GM21515 (cell line): ENCODE data around the gene PRKAR2B.
"Not testable (repeated sequence)": the region's sequence is repeated elsewhere in the genome, so short reads cannot be mapped to it uniquely, and the experiment has no call there.

ENCODE experiments used
- ATAC-seq: cut with Tn5 transposase; IDR thresholded peaks from one replicate; pipeline ENCODE4 v1.9.1; 2021; ENCODE audit not compliant: unreplicated experiment

PRKAR2B gene

DNA sequence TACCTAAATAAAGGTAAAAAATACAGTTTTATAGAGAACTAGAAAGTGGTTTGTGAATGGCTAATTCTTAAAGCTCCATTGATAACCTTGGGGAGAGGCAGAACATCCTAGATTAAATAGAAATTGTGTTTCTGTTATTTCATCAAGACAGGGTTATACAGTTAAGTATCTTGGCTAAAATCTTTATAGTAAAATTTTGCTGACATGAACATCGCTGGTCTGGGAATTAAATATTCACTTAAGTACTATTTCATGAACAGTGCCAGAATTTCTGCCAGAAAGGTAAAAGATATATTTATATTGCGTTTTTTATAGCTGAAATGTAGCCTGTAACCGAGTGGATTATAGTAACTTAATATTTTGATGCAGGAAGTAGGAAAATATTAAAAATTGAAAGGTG lies 70.6 kb downstream of the PRKAR2B start:
- ATAC-seq = no peak

DNA sequence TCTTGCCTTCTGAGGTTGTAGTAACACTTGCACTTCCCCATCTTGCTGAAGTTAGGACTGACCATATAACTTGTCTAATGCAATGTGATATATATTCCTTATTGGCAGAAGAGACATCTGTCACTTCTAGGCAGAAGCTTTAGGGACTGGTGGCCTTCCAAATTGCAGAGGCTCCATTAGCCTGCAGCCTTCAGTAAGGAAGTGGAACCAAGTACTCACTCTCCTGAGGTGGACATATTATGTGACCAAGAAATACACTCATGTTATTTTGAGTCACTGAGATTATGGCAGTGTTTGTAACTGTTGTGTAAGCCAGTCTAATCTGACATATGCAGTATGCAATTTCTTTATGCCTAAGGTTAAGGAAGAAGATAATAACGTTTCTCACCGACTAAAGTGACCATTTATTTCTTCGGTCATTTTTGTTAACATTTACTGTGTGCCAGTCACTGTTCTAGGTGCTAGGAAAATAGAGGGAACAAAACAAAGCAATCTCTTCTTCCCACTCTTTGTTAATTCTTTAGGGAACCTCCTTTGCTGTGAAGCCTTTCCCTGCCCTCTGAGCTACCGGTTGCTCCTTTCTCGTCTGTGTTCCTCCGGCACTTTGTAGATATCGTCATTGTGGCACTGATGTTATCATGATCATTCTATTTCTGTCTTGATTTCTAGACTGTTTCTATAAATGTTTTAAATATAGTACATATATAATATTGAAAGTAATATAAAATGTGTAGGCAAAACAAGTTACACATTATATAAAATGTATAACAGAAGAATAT lies 71.4 kb downstream of the PRKAR2B start:
- ATAC-seq = no peak

DNA sequence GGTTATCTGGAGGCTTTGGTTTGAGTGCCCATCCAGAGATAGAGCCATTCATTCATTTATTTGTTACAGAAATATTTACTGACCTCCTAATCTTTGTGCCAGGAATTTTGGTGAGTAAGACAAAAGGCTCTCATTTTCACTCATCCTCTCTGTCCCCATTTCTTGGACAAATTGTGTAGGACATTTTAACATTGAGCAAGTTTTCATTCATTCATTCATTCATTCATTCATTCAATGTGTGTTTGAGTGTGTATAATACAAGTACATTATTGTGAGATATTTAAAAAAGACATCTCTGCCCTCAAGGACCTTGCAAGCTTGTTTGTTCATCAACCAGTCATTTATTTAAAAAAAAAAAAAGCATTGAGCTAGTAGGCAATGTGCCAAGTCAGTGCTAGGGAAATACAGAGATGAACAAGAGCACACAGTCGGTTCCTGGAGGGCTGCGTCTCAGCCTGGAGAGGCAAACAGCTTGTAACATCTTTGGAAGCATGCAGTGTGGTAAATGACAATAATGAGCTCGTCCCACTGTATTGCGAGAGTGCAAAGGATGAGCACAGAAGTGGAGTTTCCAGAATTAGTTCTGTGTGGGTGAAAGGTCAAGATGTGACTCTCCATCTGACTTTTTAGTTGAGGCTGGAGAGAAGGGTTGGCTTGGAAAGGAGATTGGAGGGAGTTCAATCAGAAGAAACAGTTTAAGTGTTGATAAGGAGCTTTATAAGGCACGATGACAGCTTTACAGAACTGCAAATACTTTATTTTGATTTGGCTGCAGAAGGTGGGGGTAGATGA lies 73.8 kb downstream of the PRKAR2B start:
- no peak for ATAC-seq

DNA sequence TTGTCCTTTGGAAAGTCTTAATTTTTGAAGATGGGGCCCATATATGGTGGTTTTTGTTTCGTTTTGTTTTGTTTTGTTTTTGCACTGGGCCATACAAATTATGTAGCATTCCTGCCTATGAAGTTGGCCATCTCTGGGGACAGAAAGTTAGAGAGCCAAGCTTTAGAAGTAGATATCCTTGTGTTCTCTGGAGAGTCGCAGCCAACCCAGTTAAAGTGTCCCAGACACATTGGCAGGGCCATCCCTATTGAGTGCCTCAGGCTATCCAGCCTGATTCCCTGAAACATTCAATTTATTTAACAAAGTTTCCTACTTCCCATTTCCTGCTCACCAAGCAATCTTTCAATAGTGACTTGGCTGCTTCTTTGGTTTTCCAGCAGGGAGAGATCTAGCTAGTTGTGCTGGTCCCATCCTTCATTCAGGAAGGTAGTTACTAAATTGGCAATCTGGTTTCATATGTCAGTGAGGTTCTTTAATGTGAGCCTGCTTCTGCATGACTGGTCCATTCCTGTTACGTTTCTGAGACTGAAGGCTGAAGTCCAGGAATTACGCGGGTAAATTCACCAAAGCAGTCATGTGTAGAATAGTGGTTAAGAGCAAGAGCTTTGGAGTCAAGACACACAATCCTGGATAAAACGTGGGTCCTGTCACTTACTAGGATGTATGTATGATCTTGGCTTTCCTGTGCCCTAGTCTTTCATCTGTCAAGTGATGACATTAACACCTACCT lies 75.0 kb downstream of the PRKAR2B start:
- no peak for ATAC-seq

DNA sequence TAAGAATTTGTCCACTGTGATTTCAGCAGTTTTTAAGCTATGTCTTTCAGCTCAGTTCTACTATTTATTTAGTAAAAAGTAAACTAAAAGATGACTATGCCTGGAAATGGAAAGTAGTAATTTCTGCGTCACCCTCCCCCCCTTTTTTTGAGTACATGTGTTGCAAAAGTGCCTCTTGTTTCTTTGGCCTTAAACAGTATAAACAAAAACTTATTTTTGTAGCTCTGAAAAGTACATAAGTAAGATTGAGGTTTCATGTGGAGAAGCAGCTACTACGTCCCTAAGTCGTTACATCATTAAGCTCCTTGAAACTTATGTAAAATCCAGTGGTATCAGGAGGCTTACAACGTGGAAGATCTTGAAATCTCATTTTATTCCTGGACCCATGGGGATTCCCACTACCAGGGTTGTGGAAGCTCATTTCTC lies 78.0 kb downstream of the PRKAR2B start:
- ATAC-seq = no peak

DNA sequence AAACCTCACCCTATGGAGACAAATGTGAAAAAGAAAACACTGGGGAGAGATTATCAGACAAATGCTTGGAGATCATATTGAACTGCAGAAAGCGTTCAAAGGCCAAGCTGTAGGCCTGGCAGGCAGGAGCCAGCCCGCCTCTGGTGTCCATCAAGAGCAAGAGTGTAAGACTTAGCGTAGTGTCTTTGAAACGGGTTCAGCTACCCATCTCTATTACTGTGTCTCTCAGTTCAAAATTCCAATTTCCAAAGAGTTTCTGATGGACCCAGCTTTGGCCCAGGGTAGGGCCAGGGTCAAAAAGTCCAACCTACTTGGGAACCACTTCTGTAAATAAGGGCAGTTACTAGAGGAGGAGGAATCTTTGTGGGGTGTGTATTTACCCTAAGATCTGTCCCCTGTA lies 78.9 kb downstream of the PRKAR2B start:
- no peak for ATAC-seq

DNA sequence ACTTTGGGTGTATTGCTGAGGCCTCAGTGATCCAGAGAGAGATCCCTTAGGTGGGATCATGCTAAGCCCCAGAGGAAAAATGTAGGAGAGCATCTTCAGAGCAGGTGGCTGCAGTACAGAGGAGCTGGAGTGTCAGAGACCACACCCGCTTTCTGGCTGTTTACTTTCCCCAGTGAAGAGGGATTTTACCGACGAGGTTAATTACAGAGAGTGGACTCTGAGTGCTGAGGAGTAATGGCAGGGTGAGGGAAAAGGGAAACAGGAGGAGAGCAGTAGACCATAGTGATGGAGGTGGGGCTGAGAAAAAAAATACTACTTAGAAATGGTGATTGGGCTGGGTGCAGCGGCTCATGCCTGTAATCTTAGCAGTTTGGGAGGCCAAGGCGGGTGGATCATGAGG lies 81.0 kb downstream of the PRKAR2B start:
- ATAC-seq = no peak

DNA sequence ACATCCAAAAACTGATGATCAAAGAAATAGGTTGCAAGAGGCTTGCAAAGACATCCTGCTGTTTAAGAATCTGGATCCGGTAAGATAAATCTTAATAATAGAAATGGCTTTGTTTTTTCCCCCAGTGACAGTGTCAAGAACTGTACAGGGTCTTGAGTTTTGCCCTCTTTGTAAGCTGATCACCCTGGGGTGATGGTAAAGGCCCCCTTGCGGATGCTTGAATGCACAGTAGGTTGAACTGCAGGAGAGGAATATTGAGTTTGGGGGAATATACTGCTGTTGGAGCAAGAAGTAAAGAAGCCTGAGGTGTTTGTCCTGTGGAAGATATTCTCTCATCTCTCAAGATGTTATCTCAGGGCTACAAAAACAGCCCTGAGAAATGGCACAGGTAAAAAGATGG lies 83.7 kb downstream of the PRKAR2B start:
- ATAC-seq = no peak

DNA sequence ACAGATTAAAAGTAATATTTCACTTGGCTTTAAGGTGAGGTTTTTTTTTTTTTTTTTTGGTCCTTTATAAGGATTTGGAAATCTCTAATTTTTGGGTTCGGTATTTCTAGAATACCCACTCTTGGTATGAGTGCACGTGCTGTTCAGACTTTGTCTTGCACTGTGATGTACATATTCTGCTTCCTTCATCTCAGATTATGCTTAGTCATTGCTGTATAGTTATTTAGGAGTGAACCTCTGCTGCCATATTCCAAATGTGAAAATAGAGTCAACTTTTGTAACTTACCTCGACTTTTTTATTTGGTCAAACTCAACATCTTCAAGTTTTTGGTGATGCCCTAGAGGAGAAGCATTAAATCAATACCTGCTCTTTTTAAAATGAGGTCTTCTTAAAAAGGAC lies 84.2 kb downstream of the PRKAR2B start:
- ATAC-seq = no peak

DNA sequence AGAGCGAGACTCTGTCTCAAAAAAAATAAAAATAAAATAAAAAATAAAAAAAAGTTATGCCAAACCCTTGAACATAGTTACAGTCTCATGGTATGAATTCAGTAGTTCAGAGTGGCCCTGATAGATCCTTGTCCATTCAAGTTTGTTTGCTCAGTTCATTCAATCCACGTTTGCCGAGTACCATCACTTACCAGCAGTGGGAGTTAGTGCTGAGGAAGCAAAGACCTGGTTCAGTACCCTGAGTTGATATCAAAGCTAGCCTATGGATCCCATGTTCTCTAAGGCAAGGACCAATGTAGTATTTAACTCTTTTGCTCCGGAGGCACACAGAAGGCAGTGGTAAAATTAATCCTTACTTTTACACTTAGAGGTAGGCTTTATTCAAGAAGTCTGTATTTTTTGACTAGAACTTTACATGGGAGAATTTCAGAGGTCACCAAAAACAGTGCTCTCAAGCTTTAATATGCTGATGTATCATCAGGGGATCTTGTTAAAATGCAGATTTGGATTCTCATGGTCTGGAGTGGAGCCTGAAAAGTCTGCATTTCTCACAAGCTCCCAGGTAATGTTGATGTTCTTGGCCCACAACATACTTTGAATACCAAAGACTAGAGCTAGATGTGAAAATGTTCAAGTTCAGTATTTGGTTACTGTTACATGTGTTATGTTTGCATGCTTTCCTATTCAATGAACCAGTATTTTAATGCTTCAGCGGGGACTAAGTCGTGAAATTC lies 86.1 kb downstream of the PRKAR2B start:
- no peak for ATAC-seq

DNA sequence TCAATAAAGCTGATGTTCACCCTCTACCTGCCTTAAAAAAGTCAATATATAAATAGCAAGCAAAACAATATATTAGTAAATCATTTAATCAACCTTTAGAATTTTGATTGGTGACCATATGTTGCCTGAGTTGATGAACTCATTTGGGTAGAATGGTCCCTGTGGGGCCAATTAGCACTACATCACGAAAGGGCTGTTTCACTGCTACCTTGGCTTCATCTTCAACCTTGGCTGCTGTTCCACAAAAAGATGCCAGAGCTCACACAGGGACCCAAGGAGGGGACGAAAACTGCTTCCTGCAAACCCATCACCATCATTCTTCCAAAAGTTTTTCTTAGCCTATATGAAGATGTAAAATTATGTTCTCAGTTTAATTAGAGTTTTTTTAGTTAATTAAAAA lies 88.9 kb downstream of the PRKAR2B start:
- no peak for ATAC-seq

DNA sequence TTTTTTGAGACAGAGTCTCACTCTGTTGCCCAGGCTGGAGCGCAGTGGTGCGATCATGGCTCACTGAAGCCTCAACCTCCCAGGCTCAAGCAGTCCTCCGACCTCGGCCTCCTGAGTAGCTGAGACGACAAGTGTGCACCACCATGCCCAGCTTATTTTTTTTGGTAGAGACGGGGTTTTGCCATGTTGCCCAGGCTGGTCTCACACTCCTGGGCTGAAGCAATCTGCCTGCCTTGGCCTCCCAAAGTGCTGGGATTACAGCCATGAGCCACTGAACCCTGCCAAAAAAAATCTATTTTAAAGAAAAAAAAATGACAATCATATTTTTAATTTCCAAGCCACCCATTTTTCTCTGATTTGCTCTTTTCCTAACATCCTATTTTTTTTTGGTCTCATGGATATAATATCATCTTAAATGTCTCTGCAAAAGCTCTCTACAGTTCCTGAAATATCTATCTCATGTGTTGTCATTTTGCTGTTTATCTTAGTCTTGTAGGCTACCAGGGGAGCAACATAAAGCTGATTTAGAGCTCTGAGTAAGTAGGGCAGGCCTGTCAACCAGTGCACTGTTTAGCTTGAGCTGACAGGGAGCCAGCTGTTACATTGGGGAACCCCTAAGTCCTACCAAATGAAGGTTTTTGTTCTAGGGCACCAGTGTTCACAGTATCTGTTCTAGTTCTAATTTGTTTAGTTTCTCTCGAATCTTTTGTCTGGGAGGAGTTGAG lies 94.4 kb downstream of the PRKAR2B start:
- ATAC-seq = no peak

DNA sequence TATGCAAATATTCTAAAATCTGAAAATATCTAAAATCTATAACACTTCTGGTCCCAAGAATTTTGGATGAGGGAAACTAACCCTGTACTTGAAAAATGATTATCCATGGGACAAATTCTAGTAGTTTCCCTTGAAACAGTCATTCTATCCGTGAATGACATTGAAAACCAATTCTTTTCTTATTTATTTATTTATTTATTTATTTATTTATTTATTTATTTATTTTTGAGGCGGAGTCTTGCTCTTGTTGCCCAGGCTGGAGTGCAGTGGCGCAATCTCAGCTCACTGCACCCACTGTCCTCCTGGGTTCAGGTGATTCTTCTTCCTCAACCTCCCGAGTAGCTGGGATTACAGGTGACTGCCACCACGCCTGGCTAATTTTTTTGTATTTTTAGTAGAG lies 99.4 kb downstream of the PRKAR2B start:
- ATAC-seq = not testable (repeated sequence)

DNA sequence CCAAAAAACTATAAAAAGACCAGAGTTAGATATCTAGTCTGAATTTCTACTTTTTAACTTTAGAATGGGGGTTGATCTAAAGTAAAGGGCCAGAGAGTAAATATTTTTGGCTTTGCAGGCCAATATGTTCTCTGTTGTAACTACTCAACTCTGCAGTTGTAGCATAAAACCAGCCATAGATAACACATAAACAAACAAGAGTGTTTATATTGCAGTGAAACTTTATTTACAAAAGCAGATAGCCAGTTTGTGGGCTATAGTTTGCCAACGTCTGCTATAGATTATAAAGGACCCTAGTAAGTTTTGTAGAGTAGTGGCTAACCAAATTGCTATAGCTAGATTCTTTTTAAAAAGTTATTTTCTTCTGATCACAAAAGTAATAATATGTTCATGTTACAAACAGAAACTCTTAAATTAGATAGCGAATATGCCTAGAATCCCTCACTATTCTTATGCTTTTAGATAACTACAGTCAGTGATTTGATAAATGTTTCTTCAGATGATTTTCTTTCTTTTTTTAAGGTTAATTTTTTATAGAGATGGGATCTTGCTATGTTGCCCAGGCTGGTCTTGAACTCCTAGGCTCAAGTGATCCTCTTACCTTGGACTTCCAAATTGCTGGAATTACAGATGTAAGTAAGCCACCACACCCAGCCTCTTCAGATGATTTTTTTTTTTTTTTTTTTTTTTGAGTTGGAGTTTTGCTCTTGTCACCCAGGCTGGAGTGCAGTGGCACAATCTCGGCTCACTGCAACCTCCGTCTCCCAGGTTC lies 100.7 kb downstream of the PRKAR2B start:
- no peak for ATAC-seq

DNA sequence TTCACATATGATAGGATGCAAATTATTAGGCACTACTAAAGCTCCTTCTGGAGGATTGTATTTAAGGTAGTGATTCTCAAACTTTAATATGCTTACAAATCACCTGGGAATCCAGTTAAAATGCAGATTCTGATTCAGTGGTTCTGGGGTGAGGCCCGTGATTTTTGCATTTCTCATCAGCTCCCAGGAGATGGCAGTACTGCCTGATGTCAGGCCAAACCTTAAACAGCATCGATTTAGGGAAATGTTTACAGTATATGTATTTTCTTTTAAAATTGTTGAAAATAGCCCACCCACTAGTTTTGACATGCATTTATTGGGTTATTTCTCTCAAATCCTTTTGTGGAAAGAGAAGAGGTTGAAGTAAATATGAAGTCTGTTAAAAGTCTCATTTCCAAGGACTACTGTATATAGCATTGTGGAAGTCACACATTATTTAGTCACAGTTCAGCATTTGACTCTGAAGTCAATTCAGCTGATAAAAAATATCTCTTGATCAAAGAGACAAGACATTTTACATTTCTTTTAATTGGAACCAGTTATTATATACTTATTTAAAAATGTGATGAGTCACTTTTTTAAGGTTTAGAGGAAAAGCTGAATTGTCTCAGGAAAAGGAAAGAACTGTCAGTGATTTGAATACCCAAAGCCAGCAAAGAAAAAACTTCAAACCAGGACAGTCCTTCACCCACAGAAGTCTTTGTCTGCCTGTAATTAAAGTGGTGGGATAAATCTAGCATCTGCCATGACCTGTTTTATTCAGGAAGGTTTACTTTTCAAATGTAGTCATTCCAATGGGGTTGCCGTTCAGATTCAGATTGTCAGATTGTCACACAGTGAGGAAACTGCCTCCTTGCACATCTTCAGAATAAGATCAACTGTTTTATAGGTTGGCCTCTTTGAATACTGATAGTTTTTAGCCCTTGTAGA lies 103.2 kb downstream of the PRKAR2B start:
- ATAC-seq = no peak

DNA sequence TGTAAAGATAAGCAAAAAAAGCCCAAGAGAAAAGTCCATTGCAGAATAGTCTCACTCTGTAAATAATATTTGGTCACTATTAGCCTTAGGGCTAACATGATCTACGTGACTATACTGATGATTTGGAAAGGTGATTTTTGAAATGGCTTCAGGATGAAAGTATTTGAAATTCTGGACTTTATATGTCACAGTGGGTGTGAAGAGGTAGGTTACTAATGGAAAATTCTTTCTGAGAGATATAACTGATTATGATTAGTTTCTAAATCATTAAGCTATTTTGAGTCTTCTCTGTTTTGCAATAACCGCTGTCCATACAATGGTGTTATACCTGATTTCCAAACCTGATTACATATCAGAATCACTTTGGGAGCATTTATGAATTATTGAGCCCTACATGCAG lies 104.2 kb downstream of the PRKAR2B start:
- no peak for ATAC-seq

DNA sequence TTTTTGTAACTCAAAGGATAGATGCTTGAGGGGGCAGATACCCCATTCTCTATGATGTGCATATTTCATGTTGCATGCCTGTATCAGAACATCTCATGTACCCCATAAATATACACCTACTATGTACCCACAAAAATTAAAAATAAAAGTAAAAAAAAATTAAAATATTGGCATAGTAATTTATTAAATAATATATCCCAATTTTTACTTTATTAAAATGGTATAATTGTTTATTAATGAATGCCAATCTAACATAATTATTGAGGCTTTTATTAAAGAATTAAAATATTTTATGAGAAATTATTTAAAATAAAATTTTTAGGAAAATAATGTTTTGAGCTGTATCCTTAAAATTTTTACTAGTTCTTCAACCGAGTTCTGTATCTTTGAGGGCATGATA lies 105.4 kb downstream of the PRKAR2B start:
- no peak for ATAC-seq

DNA sequence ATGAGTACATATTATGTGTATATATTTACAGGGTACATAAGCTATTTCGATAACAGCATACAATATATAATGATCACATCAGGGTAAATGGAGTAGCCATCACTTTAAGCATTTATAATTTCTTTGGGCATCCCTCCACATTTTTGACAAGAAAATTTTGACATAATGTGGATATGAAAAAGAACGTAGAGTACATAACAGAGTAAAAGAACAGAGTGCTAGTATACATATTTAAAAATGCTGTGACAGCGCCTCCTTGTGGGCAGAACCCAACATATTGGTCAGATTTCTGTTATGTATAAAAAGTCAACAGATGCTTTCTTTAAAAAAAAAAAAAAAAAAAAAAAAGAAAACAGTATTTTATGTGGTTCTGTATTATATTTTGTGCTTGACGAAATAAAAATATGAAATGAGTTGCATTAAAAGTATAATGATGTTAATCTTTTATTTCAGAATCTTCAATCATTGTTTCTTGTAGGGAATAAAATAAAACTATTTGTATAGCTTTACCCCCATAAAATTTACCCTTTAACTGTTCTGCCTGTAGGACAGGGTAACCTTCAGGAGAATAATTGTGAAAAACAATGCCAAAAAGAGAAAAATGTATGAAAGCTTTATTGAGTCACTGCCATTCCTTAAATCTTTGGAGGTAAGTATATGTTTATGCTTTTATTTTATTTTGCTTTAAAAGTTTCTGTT lies 106.0 kb downstream of the PRKAR2B start:
- no peak for ATAC-seq
